Neural crest cell (in vitro differentiated cells): ENCODE results near the gene DCAF11. TPM values are rescaled to one million over a fixed set of nuclear protein-coding genes. Genes with fewer than 3 reads are reported as not detected.
A peak's percentile ranks its signal among the peaks of the same experiment; 100 is the strongest.

ENCODE experiments used
- DNase-seq: peaks from one replicate; pipeline ENCODE4 v3.0.0; 2021; ENCODE audit warnings: low read depth, mixed read lengths, low spot score
- H3K27ac Mint-ChIP-seq: one replicate; pipeline ENCODE4 v1.8.0; 2021; ENCODE audit warnings: mild to moderate bottlenecking, mixed read lengths; ENCODE audit not compliant: unreplicated experiment
- H3K27me3 Mint-ChIP-seq: 2 replicates; pipeline ENCODE4 v1.8.0; 2021; ENCODE audit warnings: low read depth, mild to moderate bottlenecking, mixed read lengths
- H3K36me3 Mint-ChIP-seq: 2 replicates; pipeline ENCODE4 v1.8.0; 2021; ENCODE audit warnings: low read depth, mild to moderate bottlenecking, mixed read lengths
- H3K4me1 Mint-ChIP-seq: 2 replicates; pipeline ENCODE4 v1.8.0; 2021; ENCODE audit warnings: mixed read lengths
- H3K4me3 Mint-ChIP-seq: one replicate; pipeline ENCODE4 v1.8.0; 2021; ENCODE audit warnings: mild to moderate bottlenecking, mixed read lengths
- H3K9me3 Mint-ChIP-seq: 2 replicates; pipeline ENCODE4 v1.8.0; 2021; ENCODE audit warnings: mixed read lengths
- total RNA-seq: library from RNA; stranded (reverse); gene quantifications from 2 replicates; pipeline ENCODE4 v1.2.1, GENCODE V29; 2021
- TF ChIP-seq, protein P1 (sequence below): fragments of 200-600 bp; sonication (generic); conservative IDR thresholded peaks from 2 replicates; pipeline ENCODE4 v1.5.0; 2021; ENCODE audit warnings: antibody characterized with exemption, mild to moderate bottlenecking

DCAF11 gene
- total RNA-seq, 1 donor from 2014 or later: 53.9 TPM

DNA sequence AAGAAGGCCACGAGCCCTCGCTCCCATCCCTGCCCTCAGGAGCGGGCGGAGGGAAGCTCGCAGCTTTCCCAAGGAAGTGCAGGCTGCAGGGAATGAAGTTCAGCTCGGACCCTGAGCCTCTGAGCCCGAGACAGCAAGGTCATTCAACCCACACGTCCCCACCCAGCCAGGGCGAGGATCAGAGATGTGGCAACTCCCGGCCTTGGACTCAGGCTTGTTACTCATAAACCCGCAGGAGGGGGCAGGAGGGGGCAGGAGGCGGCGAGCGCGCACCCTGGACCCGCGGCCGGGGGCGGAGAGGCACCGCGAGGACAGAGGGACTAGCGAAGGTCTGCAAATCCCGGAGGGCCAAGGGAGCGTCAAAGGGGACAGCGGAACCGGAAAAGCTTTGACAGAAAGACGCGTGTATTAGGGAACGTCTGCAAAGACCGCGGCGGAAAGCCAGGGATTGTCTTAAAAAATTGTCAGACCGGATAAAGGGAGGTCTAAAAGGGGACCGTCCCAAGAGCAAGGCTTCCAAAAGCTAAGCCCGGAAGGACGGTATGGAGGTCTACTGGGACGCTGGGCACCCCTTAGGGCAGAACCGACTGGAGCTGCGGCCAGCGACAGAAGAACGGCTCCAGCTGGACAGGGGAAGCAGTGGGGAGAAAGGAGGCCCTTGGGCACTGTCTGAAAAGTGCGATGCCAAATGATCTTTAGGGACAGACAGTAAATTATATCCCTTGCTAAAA is 611 bp upstream of the DCAF11 start:
- DNase-seq: peak; percentile 63
- H3K27ac Mint-ChIP-seq: peak overlapping the region; percentile 99
- H3K27me3 Mint-ChIP-seq: no peaks in the 10 kb centered on the region
- peaks cover 27% of the 10 kb centered on the region for H3K4me1 Mint-ChIP-seq
- H3K9me3 Mint-ChIP-seq: no peaks in the 10 kb centered on the region
- peak overlapping the region; percentile 99 for H3K4me3 Mint-ChIP-seq
- TF ChIP-seq, protein P1, sequence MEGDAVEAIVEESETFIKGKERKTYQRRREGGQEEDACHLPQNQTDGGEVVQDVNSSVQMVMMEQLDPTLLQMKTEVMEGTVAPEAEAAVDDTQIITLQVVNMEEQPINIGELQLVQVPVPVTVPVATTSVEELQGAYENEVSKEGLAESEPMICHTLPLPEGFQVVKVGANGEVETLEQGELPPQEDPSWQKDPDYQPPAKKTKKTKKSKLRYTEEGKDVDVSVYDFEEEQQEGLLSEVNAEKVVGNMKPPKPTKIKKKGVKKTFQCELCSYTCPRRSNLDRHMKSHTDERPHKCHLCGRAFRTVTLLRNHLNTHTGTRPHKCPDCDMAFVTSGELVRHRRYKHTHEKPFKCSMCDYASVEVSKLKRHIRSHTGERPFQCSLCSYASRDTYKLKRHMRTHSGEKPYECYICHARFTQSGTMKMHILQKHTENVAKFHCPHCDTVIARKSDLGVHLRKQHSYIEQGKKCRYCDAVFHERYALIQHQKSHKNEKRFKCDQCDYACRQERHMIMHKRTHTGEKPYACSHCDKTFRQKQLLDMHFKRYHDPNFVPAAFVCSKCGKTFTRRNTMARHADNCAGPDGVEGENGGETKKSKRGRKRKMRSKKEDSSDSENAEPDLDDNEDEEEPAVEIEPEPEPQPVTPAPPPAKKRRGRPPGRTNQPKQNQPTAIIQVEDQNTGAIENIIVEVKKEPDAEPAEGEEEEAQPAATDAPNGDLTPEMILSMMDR: no peak
- H3K36me3 Mint-ChIP-seq: peaks cover 2% of the 10 kb centered on the region

DNA sequence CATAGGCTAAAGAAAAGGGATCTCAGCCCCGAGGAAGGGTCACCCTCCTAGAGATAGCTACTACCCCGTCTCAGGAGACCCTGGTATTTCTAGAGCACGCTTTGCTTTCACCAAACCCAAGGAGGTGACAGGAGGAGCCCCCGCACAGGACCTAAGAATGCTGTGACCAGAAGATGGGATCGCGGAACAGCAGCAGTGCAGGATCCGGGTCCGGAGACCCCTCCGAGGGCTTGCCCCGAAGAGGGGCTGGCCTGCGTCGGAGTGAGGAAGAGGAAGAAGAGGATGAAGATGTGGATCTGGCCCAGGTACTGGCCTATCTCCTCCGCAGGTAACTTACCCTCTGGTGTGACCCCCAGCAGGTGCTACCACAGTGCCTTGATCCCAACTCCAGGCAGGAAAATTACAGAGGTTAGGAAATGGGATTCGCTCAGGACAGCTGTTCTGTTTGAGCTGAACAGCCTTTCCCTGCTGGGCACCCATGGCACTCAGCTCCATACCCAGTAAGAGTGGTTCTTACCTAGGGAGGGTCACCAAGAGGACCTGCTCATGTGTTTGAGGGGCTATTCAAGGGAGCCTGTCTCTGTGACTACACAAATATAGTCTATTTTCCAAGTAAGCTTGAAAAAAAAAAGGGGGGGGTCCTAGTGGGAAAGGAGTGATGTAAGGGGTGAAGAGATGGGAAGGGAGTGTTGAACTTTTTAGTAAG is 998 bp downstream of the DCAF11 start:
- H3K4me1 Mint-ChIP-seq: peaks cover 26% of the 10 kb centered on the region
- H3K27me3 Mint-ChIP-seq: no peaks in the 10 kb centered on the region
- H3K27ac Mint-ChIP-seq: peak overlapping the region; percentile 99
- peaks cover 2% of the 10 kb centered on the region for H3K36me3 Mint-ChIP-seq
- peak overlapping the region; percentile 99 for H3K4me3 Mint-ChIP-seq
- H3K9me3 Mint-ChIP-seq: no peaks in the 10 kb centered on the region
- DNase-seq: no peak
- TF ChIP-seq, protein P1: no peak

DNA sequence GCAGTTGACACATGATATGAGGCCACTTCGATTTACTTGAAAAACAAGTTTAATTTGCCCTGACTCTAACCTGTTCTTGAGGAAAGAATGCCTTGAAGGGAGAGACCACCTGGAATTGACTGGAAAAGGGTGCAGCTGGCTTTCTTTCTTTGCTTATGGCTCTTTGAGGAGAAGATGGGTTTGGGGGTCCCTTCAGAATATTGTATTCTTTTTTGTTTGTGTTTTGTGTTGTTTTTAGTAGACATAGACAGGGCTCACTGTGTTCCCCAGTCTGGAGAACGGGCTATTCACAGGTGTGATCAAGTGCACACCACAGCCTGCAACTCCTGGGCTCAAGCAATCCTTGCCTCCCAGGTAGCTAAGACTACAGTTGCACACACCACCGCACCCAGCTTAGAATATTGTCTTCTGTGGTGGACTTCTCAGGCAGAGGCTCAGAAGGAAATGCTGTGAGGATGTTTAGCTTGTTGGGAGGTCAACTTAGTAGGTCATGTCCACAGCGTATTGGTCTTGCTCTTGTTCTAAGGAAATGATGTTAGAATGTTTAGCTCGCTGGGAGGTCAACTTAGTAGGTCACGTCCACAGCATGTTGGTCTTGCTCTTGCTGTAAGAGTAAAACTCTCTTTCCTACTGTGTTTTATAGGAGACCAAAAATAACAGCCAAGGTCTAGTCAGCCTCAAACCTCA is 1.7 kb downstream of the DCAF11 start:
- Mint-ChIP-seq H3K27me3 (no peaks in the 10 kb centered on the region), H3K36me3 (peaks cover 2% of the 10 kb centered on the region), H3K4me3 (peak overlapping the region; percentile 99), H3K4me1 (peaks cover 26% of the 10 kb centered on the region), H3K27ac (no peak overlapping the region), H3K9me3 (no peaks in the 10 kb centered on the region)
- DNase-seq: no peak
- TF ChIP-seq, protein P1: no peak

DNA sequence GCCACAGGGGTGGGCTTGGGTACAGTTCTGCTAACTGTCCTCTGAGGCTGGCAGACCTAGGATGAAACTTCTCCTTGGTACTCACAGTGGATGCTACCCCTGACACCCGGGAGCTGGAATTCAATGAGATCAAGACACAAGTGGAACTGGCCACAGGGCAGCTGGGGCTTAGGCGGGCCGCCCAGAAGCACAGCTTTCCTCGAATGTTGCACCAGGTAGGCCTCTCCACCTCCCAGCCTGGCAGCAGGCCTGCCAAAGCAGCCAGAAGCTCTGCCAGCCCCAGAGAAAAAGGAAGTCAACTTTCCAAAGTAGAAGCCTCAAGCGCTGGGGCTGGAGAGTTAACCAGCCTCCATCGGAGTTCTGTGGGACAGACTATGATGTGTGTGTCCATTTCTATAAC is 2.6 kb downstream of the DCAF11 start:
- peaks cover 26% of the 10 kb centered on the region for H3K4me1 Mint-ChIP-seq

DNA sequence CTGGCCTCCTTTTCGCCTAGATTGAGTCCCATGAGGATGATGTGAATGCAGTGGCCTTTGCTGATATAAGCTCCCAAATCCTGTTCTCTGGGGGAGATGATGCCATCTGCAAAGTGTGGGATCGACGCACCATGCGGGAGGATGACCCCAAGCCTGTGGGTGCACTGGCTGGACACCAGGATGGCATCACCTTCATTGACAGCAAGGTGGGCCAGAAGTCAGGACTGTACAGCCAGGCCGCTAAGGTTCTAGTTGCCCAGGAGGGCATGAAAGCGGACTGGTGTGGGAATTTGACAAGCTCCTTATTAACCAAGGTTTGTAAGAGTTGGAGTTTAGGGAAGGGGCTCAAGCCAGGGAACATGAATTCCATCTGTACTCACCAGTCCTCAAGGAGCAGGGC is 5.1 kb downstream of the DCAF11 start:
- Mint-ChIP-seq H3K9me3 (no peaks in the 10 kb centered on the region), H3K4me1 (peaks cover 20% of the 10 kb centered on the region), H3K27ac (no peak overlapping the region), H3K36me3 (peaks cover 2% of the 10 kb centered on the region), H3K27me3 (no peaks in the 10 kb centered on the region), H3K4me3 (no peak overlapping the region)
- TF ChIP-seq, protein P1: no peak
- DNase-seq: no peak

More for the DNA sequence above, 2.6 kb downstream of the DCAF11 start:
- H3K4me3 Mint-ChIP-seq: no peak overlapping the region
- H3K36me3 Mint-ChIP-seq: peaks cover 2% of the 10 kb centered on the region
- no peak for DNase-seq
- no peaks in the 10 kb centered on the region for H3K27me3 Mint-ChIP-seq
- no peak overlapping the region for H3K27ac Mint-ChIP-seq
- TF ChIP-seq, protein P1: no peak
- H3K9me3 Mint-ChIP-seq: no peaks in the 10 kb centered on the region
